K562 (cell line): ENCODE results near the gene CHRNE. TPM values are rescaled to one million over a fixed set of nuclear protein-coding genes. Genes with fewer than 3 reads are reported as not detected.

Experiments
- ATF1 ChIP-seq, 2 experiments: fragments of 450-650 bp in 1 of 2; IDR thresholded peaks; 2 replicates each; pipeline ENCODE4 v1.6.1; 2016; ENCODE audit warnings: missing compliant biosample characterization in 1 of 2, missing genetic modification characterization in 1 of 2
- BDP1 ChIP-seq: IDR thresholded peaks from 3 replicates; pipeline ENCODE4 v1.6.1; 2011; ENCODE audit not compliant: insufficient read length, insufficient read depth
- BHLHE40 ChIP-seq: IDR thresholded peaks from 2 replicates; pipeline ENCODE4 v1.6.1; 2011; ENCODE audit warnings: low read length, improper control_type of control experiment
- CBFA2T2 ChIP-seq: fragments of 450-650 bp; conservative IDR thresholded peaks from 2 replicates; pipeline ENCODE4 v1.6.1; 2017; ENCODE audit warnings: mild to moderate bottlenecking
- FOXP4 ChIP-seq: sonication (generic); formaldehyde crosslinking; IDR thresholded peaks from 2 replicates; pipeline ENCODE4 v1.8.0; 2022; ENCODE audit warnings: mild to moderate bottlenecking, missing genetic modification reagents, borderline replicate concordance
- HMG20B ChIP-seq: fragments of 250-450 bp; sonication (Bioruptor Pico); IDR thresholded peaks from 2 replicates; pipeline ENCODE4 v1.5.0; 2021; ENCODE audit warnings: mild to moderate bottlenecking
- HNRNPL ChIP-seq: fragments of 200-400 bp; formaldehyde crosslinking; IDR thresholded peaks from 2 replicates; pipeline ENCODE4 v1.6.1; 2017; ENCODE audit warnings: low read depth, mild to moderate bottlenecking, low read length
- KAT7 ChIP-seq: sonication (generic); formaldehyde crosslinking; IDR thresholded peaks from 2 replicates; pipeline ENCODE4 v1.8.0; 2022; ENCODE audit warnings: missing genetic modification reagents, mild to moderate bottlenecking, borderline replicate concordance
- KLF13 ChIP-seq: fragments of 450-650 bp; IDR thresholded peaks from 2 replicates; pipeline ENCODE4 v1.6.1; 2016; ENCODE audit warnings: missing genetic modification characterization, low read depth, mild to moderate bottlenecking, missing compliant biosample characterization, moderate library complexity, borderline replicate concordance
- L3MBTL2 ChIP-seq: fragments of 450-650 bp; IDR thresholded peaks from 2 replicates; pipeline ENCODE4 v1.6.1; 2016; ENCODE audit warnings: mild to moderate bottlenecking, moderate library complexity
- MYBL2 ChIP-seq, 2 experiments: fragments of 450-650 bp in 1 of 2; sonication (generic) in 1 of 2; formaldehyde crosslinking in 1 of 2; IDR thresholded peaks; 2 replicates each; pipeline versions ENCODE4 v1.6.1 to v1.8.1; 2017 to 2022; ENCODE audit warnings: borderline replicate concordance in 1 of 2, inconsistent platforms in 1 of 2, low read depth in 1 of 2, mild to moderate bottlenecking in 1 of 2, missing genetic modification reagents in 1 of 2, moderate library complexity in 1 of 2
- NCOA6 ChIP-seq: fragments of 450-650 bp; IDR thresholded peaks from 2 replicates; pipeline ENCODE4 v1.6.1; 2017; ENCODE audit warnings: mild to moderate bottlenecking
- NFE2L1 ChIP-seq: fragments of 450-650 bp; IDR thresholded peaks from 2 replicates; pipeline ENCODE4 v1.6.1; 2016; ENCODE audit warnings: missing genetic modification characterization, low read depth, mild to moderate bottlenecking, missing compliant biosample characterization, moderate library complexity, borderline replicate concordance
- PHF20 ChIP-seq: fragments of 450-650 bp; IDR thresholded peaks from 2 replicates; pipeline ENCODE4 v1.6.1; 2018; ENCODE audit not compliant: partially characterized antibody
- PPARD ChIP-seq: fragments of 250-450 bp; sonication (Bioruptor Pico); IDR thresholded peaks from 2 replicates; pipeline ENCODE4 v1.8.0; 2022; ENCODE audit warnings: inconsistent platforms, mild to moderate bottlenecking, moderate library complexity
- PTRF ChIP-seq: fragments of 450-650 bp; IDR thresholded peaks from 2 replicates; pipeline ENCODE4 v1.6.1; 2016; ENCODE audit warnings: mild to moderate bottlenecking, missing genetic modification characterization, missing compliant biosample characterization
- RBBP5 ChIP-seq: fragments of 200-600 bp; sonication (generic); IDR thresholded peaks from 2 replicates; pipeline ENCODE4 v1.6.1; 2012; ENCODE audit warnings: borderline replicate concordance, mild to moderate bottlenecking, low read length, control low read depth, inconsistent platforms; ENCODE audit not compliant: insufficient read depth, poor library complexity, severe bottlenecking
- RBM25 ChIP-seq: fragments of 200-400 bp; formaldehyde crosslinking; IDR thresholded peaks from 2 replicates; pipeline ENCODE4 v1.6.1; 2018; ENCODE audit warnings: low read length, low read depth, moderate library complexity; ENCODE audit not compliant: severe bottlenecking
- RFX5 ChIP-seq: IDR thresholded peaks from 2 replicates; pipeline ENCODE4 v1.6.1; 2011; ENCODE audit warnings: low read depth, mild to moderate bottlenecking, improper control_type of control experiment, low read length
- TAF15 ChIP-seq: fragments of 200-400 bp; formaldehyde crosslinking; IDR thresholded peaks from 2 replicates; pipeline ENCODE4 v1.6.1; 2017; ENCODE audit warnings: mild to moderate bottlenecking, low read depth, low read length, moderate library complexity
- TCF15 ChIP-seq: fragments of 250-450 bp; sonication (Bioruptor Pico); IDR thresholded peaks from 2 replicates; pipeline ENCODE4 v1.8.0; 2022; ENCODE audit warnings: moderate library complexity, mild to moderate bottlenecking, inconsistent platforms
- XRCC3 ChIP-seq: fragments of 450-650 bp; IDR thresholded peaks from 2 replicates; pipeline ENCODE4 v1.6.1; 2017; ENCODE audit warnings: mild to moderate bottlenecking, moderate library complexity
- ZKSCAN3 ChIP-seq: fragments of 250-450 bp; sonication (Bioruptor Pico); IDR thresholded peaks from 2 replicates; pipeline ENCODE4 v1.4.0; 2020
- ZNF165 ChIP-seq: fragments of 250-450 bp; sonication (Bioruptor Pico); IDR thresholded peaks from 2 replicates; pipeline ENCODE4 v1.4.0; 2020; ENCODE audit warnings: borderline replicate concordance
- ZNF436 ChIP-seq: fragments of 250-450, 450-650 bp; sonication (Bioruptor Pico); formaldehyde crosslinking; IDR thresholded peaks from 2 replicates; pipeline ENCODE4 v1.7.0; 2020; ENCODE audit warnings: mild to moderate bottlenecking
- ZNF444 ChIP-seq: fragments of 250-450 bp; sonication (Bioruptor Pico); IDR thresholded peaks from 2 replicates; pipeline ENCODE4 v1.4.0; 2020; ENCODE audit warnings: mild to moderate bottlenecking, moderate library complexity
- ZNF551 ChIP-seq: fragments of 250-450 bp; sonication (Bioruptor Pico); IDR thresholded peaks from 2 replicates; pipeline ENCODE4 v1.5.0; 2021; ENCODE audit warnings: mild to moderate bottlenecking, moderate library complexity
- ZNF707 ChIP-seq: fragments of 250-450 bp; sonication (Bioruptor Pico); conservative IDR thresholded peaks from 2 replicates; pipeline ENCODE4 v1.8.0; 2022; ENCODE audit warnings: inconsistent platforms, mild to moderate bottlenecking, moderate library complexity
- ZNF766 ChIP-seq: fragments of 200-800 bp; sonication (Bioruptor generic); conservative IDR thresholded peaks from 2 replicates; pipeline ENCODE4 v1.6.1; 2016; ENCODE audit warnings: missing genetic modification characterization, missing compliant biosample characterization
- polyA plus RNA-seq, 8 experiments: library from polyadenylated mRNA; depleted of rRNA in 4 of 8; stranded (reverse) in 5 of 8; unstranded in 3 of 8; fragments of >200 nt; fragmentation: Nextera tagmentation in 2 of 8; fragmentation: Illumina TruSeq in 1 of 8; extraction: Ambion mirVana in 2 of 8; extraction: Trizol in 1 of 8; gene quantifications; 2 replicates each; pipeline versions ENCODE4 v1.2.1 to v1.2.3, GENCODE V29; 2011 to 2014; ENCODE audit warnings: inconsistent platforms in 1 of 8, missing spikeins in 1 of 8
- total RNA-seq, 7 experiments: library from RNA; depleted of rRNA in 6 of 7; stranded (reverse); fragments of >200 nt in 6 of 7; fragmentation: Illumina TruSeq in 2 of 7; extraction: Trizol in 2 of 7; gene quantifications; 2 replicates each; pipeline versions ENCODE4 v1.2.1 to v1.2.3, GENCODE V29; 2011 to 2021; ENCODE audit warnings: low replicate concordance in 1 of 7

Gene CHRNE
- total and polyA plus RNA-seq, 9 of the 15 experiments (the other 6 are each of a cell fraction or from before 2014, with no cell fraction given), result not detected

- no peak for TF ChIP-seq TCF15 (CRISPR knock-in tag)
- no peak for TF ChIP-seq CBFA2T2
- TF ChIP-seq ZNF551 (CRISPR knock-in tag), result no peak
- TF ChIP-seq RBM25, result no peak
- no peak for TF ChIP-seq KLF13
- no peak for TF ChIP-seq PHF20
- TF ChIP-seq BHLHE40, result no peak
- no peak for TF ChIP-seq MYBL2 (IDR thresholded peaks at IDR 0.05; ENCODE audit: low read depth)
- no peak for TF ChIP-seq MYBL2 (CRISPR knock-in tag; IDR thresholded peaks at IDR 0.05; ENCODE audit: borderline replicate concordance)
- no peak for TF ChIP-seq ZNF707 (CRISPR knock-in tag)
- no peak for TF ChIP-seq ZNF766
- no peak for TF ChIP-seq ZKSCAN3
- no peak for TF ChIP-seq L3MBTL2
- no peak for TF ChIP-seq HNRNPL
- peak; percentile 44 for TF ChIP-seq RBBP5
- no peak for TF ChIP-seq FOXP4
- TF ChIP-seq ZNF436 (CRISPR knock-in tag), result no peak
- no peak for TF ChIP-seq ZNF165 (CRISPR knock-in tag)
- TF ChIP-seq HMG20B (CRISPR knock-in tag), result no peak
- TF ChIP-seq ATF1 (CRISPR knock-in tag; IDR thresholded peaks at IDR 0.05), result no peak
- TF ChIP-seq ATF1 (tag; IDR thresholded peaks at IDR 0.05), result no peak
- no peak for TF ChIP-seq NCOA6
- TF ChIP-seq BDP1, result no peak
- no peak for TF ChIP-seq TAF15
- TF ChIP-seq ZNF444 (CRISPR knock-in tag), result no peak
- no peak for TF ChIP-seq RFX5
- TF ChIP-seq XRCC3, result no peak
- TF ChIP-seq NFE2L1 (tag), result no peak
- no peak for TF ChIP-seq PTRF (tag)
- no peak for TF ChIP-seq KAT7 (CRISPR knock-in tag)
- no peak for TF ChIP-seq PPARD (CRISPR knock-in tag)
These were observed 45.5 kb upstream of the CHRNE start, which contains the start of gene PFN1 (continued) for GRCh38 chr17:4948166-4948930.
